Prostate gland (tissue), 2 donors: ENCODE measurements around the gene LGR6.

ENCODE experiments used
- POLR2A ChIP-seq: fragments of 450-650 bp; IDR thresholded peaks from one replicate; pipeline ENCODE4 v1.6.1; 2016; ENCODE audit warnings: antibody characterized with exemption, mild to moderate bottlenecking
- POLR2AphosphoS5 ChIP-seq: sonication (generic); formaldehyde crosslinking; IDR thresholded peaks from one replicate; pipeline ENCODE4 v1.6.1; 2017; ENCODE audit warnings: antibody characterized with exemption
- TF ChIP-seq, protein P1 (sequence below), 4 experiments: fragments of 200-600 bp in 2 of 4; fragments of 450-650 bp in 2 of 4; sonication (generic) in 2 of 4; IDR thresholded peaks; 1 replicate in 3 of 4; 2 replicates in 1 of 4; pipeline ENCODE4 v1.5.1; 2016 to 2019; ENCODE audit warnings: antibody characterized with exemption in 4 of 4, mild to moderate bottlenecking in 2 of 4, moderate library complexity in 2 of 4

DNA sequence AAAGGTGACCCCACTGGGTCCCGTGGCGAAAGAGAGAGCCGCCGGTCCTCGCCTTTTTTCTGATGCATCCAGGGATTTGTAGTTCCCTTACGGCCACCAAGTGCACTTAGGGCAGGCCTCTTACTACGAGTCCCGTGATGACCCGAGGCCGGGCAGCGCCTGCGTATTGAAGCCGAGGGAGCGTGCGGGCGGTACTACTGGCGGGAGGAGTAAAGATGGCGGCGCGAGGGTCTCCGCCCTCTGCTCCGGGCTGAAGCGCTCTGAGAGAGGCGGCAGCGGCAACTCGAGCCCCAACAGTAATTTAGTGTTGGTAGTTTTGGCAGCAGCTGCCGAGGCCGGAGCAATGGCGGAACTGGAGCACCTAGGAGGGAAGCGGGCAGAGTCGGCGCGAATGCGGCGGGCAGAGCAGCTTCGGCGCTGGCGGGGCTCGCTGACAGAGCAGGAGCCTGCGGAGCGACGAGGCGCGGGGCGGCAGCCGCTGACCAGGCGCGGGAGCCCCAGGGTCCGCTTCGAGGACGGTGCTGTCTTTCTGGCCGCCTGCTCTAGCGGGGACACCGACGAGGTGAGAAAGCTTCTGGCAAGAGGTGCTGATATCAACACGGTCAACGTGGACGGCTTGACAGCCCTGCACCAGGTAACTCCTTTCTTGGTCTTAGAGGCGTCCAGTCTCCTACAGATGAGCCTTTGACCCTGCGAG, 155.1 kb downstream of the LGR6 start, which contains the start of gene PPP1R12B:
- TF ChIP-seq POLR2A (peak; percentile 57), POLR2AphosphoS5 (peak; percentile 99)
- TF ChIP-seq, protein P1, sequence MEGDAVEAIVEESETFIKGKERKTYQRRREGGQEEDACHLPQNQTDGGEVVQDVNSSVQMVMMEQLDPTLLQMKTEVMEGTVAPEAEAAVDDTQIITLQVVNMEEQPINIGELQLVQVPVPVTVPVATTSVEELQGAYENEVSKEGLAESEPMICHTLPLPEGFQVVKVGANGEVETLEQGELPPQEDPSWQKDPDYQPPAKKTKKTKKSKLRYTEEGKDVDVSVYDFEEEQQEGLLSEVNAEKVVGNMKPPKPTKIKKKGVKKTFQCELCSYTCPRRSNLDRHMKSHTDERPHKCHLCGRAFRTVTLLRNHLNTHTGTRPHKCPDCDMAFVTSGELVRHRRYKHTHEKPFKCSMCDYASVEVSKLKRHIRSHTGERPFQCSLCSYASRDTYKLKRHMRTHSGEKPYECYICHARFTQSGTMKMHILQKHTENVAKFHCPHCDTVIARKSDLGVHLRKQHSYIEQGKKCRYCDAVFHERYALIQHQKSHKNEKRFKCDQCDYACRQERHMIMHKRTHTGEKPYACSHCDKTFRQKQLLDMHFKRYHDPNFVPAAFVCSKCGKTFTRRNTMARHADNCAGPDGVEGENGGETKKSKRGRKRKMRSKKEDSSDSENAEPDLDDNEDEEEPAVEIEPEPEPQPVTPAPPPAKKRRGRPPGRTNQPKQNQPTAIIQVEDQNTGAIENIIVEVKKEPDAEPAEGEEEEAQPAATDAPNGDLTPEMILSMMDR (IDR thresholded peaks at IDR 0.05): peak in 1 of 4 experiments; percentile 16
